Sigmoid colon (tissue), 7 donors: ENCODE data around the gene SETBP1. TPM values are rescaled to one million over a fixed set of nuclear protein-coding genes. Genes with fewer than 3 reads are reported as not detected.
A peak's percentile ranks its signal among the peaks of the same experiment; 100 is the strongest.

Experiments
- DNase-seq: peaks from one replicate; pipeline ENCODE4 v3.0.0-alpha.2; 2019
- H3K27ac ChIP-seq, 4 donors: fragments of 200-600 bp; sonication (generic); one replicate each; pipeline ENCODE4 v1.5.1; 2016 to 2019; ENCODE audit warnings: mild to moderate bottlenecking in 1 of 4
- H3K27me3 ChIP-seq, 3 donors: fragments of 200-600 bp; sonication (generic); one replicate each; pipeline ENCODE4 v1.5.1; 2019; ENCODE audit warnings: mild to moderate bottlenecking in 1 of 3
- H3K36me3 ChIP-seq, 4 donors: fragments of 200-600 bp; sonication (generic); one replicate each; pipeline ENCODE4 v1.5.1; 2016 to 2019
- H3K4me1 ChIP-seq, 4 donors: fragments of 200-600 bp; sonication (generic); one replicate each; pipeline ENCODE4 v1.5.1; 2017 to 2019
- H3K4me3 ChIP-seq, 4 donors: fragments of 200-600 bp; sonication (generic); one replicate each; pipeline ENCODE4 v1.5.1; 2017 to 2019; ENCODE audit warnings: mild to moderate bottlenecking in 2 of 4, moderate library complexity in 1 of 4
- H3K9me3 ChIP-seq, 4 donors: fragments of 200-600 bp in 3 of 4; sonication (generic) in 3 of 4; one replicate each; pipeline versions ENCODE4 v1.5.1 to v1.6.1; 2013 to 2019
- CTCF ChIP-seq, 4 experiments: fragments of 450-650 bp in 3 of 4; fragments of 200-600 bp in 1 of 4; IDR thresholded peaks; one replicate each; pipeline ENCODE4 v1.5.1; 2016 to 2019; ENCODE audit warnings: antibody characterized with exemption in 4 of 4, mild to moderate bottlenecking in 3 of 4, moderate library complexity in 2 of 4
- EP300 ChIP-seq, 4 donors: sonication (generic); formaldehyde crosslinking; IDR thresholded peaks; one replicate each; pipeline ENCODE4 v1.6.1; 2017; ENCODE audit warnings: antibody characterized with exemption in 4 of 4
- POLR2A ChIP-seq, 2 donors: fragments of 450-650 bp; IDR thresholded peaks; one replicate each; pipeline ENCODE4 v1.6.1; 2016; ENCODE audit warnings: antibody characterized with exemption in 2 of 2, mild to moderate bottlenecking in 2 of 2, moderate library complexity in 2 of 2
- POLR2AphosphoS5 ChIP-seq, 4 donors: sonication (generic); formaldehyde crosslinking; IDR thresholded peaks; one replicate each; pipeline ENCODE4 v1.6.1; 2017; ENCODE audit warnings: antibody characterized with exemption in 4 of 4
- WGBS, 2 donors: extraction: QIAGEN DNeasy Blood & Tissue Kit; methylation state at CpG; one replicate each; pipeline ENCODE4 v1.1.7; 2013; 5-methylcytosine and 5-hydroxymethylcytosine counted together
- intact Hi-C: fragments of 100-400 bp; cut with DNase I; formaldehyde crosslinking; loops from one replicate; pipeline ENCODE4 v1.15.1; 2023
- polyA plus RNA-seq, 3 donors: library from polyadenylated mRNA; stranded (reverse); fragments of 200-250 nt; gene quantifications; one replicate each; pipeline ENCODE4 v1.2.3, GENCODE V29; 2013
- total RNA-seq, 4 donors: library from RNA; depleted of rRNA; stranded (reverse); fragments of >200 nt; gene quantifications; one replicate each; pipeline ENCODE4 v1.1.0, GENCODE V29; 2016
- donor health status: healthy with polysubstance abuse.
- donor health status: Bipolar disorder and iron deficiency.
- donor health status: healthy.

Gene SETBP1
- total and polyA plus RNA-seq, 7 donors: 0.69 to 100 (median 67.9) TPM

DNA sequence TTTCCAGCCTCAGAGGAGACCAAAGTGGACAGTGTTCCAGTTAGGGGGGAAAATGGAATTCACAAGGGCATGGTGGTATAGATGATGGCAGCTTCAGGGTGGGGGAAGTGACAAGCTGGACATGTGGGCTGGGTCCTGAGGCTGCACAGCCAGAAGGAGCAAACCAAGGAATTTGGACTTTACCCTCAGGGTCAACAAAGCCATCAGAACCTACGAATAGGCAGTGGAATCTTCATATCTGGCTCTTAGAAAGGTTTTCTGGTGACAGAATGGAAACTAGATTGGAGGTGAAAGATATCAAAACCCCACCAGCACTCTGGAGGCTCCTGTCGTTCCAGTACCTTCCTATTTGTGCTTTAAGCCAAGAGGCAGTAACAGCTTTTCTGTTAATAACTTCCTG is 127.1 kb downstream of the SETBP1 start:
- H3K4me3 ChIP-seq: no peak overlapping the region
- DNase-seq: no peak
- no peaks in the 10 kb centered on the region for H3K9me3 ChIP-seq
- H3K4me1 ChIP-seq: peaks cover 3 to 73% (median 67%) of the 10 kb centered on the region in 4 donors
- H3K27ac ChIP-seq: peak overlapping the region in 3 of 4 donors; percentile 88 to 90 (median 89)
- intact Hi-C loops: loop anchor here (10.0 kb wide), 2 partner anchors 313 to 407 kb away; no protein-coding TSS in a partner anchor
- no peaks in the 10 kb centered on the region for H3K36me3 ChIP-seq
- no peak for TF ChIP-seq POLR2AphosphoS5 (IDR thresholded peaks at IDR 0.05)
- 12 to 44% methylated on average over 2 of the region's 2 CpGs for WGBS, 2 donors
- no peaks in the 10 kb centered on the region for H3K27me3 ChIP-seq

- Histone ChIP-seq H3K4me3 (no peak overlapping the region), H3K9me3 (no peaks in the 10 kb centered on the region), H3K27me3 (no peaks in the 10 kb centered on the region), H3K4me1 (peaks cover 0 to 46% (median 42%) of the 10 kb centered on the region in 4 donors), H3K36me3 (no peaks in the 10 kb centered on the region), H3K27ac (no peak overlapping the region)
- no peak for DNase-seq
- TF ChIP-seq CTCF (IDR thresholded peaks at IDR 0.05): no peak
- TF ChIP-seq POLR2A (IDR thresholded peaks at IDR 0.05): no peak
- no peak for TF ChIP-seq EP300 (IDR thresholded peaks at IDR 0.05)
- no peak for TF ChIP-seq POLR2AphosphoS5 (IDR thresholded peaks at IDR 0.05)
- intact Hi-C loops: no loop called here
These were observed 131.0 kb downstream of the SETBP1 start for GRCh38 chr18:44811572-44812125.

DNA sequence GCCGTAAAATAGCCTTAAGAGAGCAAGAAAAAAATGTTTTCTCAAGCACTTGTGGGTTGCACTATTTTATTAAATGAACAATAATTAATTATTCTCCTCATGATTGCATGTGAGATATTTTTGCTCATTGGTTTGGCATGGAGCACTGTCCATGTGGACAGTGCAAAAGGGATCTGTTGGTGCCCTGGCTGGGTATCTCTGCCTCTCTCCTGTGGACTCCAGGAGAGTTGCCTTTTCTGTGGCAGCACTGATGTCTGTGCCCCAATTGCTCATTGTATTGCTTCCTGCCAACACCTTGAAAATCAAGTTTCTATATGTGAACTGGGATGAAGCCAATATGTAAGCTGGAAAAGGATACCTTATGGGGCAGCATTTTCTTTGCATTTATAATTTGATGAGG is 131.7 kb downstream of the SETBP1 start:
- H3K27me3 ChIP-seq: no peaks in the 10 kb centered on the region
- no peaks in the 10 kb centered on the region for H3K9me3 ChIP-seq

GRCh38 chr18:44813586-44813985 is 132.9 kb downstream of the SETBP1 start:
- H3K27ac ChIP-seq: no peak overlapping the region
- intact Hi-C loops: no loop called here
- H3K27me3 ChIP-seq: no peaks in the 10 kb centered on the region
- no peak for DNase-seq
- H3K9me3 ChIP-seq: no peaks in the 10 kb centered on the region
- no peak overlapping the region for H3K4me3 ChIP-seq
- H3K4me1 ChIP-seq: peaks cover 0 to 46% (median 44%) of the 10 kb centered on the region in 4 donors
- WGBS, 2 donors: 92 to 95% methylated on average over 4 of the region's 4 CpGs
- no peaks in the 10 kb centered on the region for H3K36me3 ChIP-seq
- TF ChIP-seq CTCF (IDR thresholded peaks at IDR 0.05) (no peak), POLR2A (IDR thresholded peaks at IDR 0.05) (no peak), POLR2AphosphoS5 (IDR thresholded peaks at IDR 0.05) (no peak), EP300 (IDR thresholded peaks at IDR 0.05) (no peak)

More for the DNA sequence above, 131.7 kb downstream of the SETBP1 start:
- intact Hi-C loops: no loop called here
- Histone ChIP-seq H3K4me3 (no peak overlapping the region), H3K27ac (no peak overlapping the region), H3K36me3 (no peaks in the 10 kb centered on the region), H3K4me1 (peaks cover 0 to 46% (median 43%) of the 10 kb centered on the region in 4 donors)
- 91 to 97% methylated on average over 1 of the region's 1 CpG for WGBS, 2 donors
- DNase-seq: no peak
- TF ChIP-seq POLR2AphosphoS5 (IDR thresholded peaks at IDR 0.05): no peak
- TF ChIP-seq POLR2A (IDR thresholded peaks at IDR 0.05): no peak
- TF ChIP-seq EP300 (IDR thresholded peaks at IDR 0.05): no peak
- no peak for TF ChIP-seq CTCF (IDR thresholded peaks at IDR 0.05)

DNA sequence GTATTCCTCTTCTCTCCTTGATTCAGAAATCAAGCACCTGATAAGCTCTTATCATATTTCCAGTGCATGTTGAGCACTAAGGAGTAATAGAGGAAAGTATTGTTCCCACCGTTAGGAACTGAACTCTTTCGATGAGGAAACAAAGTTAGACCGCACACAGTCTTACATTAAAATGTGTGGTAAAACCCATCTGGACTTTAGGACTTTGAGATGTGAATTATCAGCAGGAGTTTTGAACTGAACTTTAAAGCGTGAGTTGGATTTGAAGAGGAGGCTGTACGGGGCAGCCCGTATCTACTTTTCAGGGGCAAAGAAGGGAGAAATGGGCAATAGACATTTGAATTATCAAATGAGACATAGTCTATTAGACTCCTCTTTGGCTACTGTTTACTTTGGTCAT is 134.4 kb downstream of the SETBP1 start:
- H3K4me1 ChIP-seq: peaks cover 0 to 61% (median 56%) of the 10 kb centered on the region in 4 donors
- no peak for DNase-seq

GRCh38 chr18:44816050-44816449 is 135.4 kb downstream of the SETBP1 start:
- no peak overlapping the region for H3K4me3 ChIP-seq
- TF ChIP-seq POLR2A (IDR thresholded peaks at IDR 0.05) (no peak), EP300 (IDR thresholded peaks at IDR 0.05) (no peak), POLR2AphosphoS5 (IDR thresholded peaks at IDR 0.05) (no peak), CTCF (IDR thresholded peaks at IDR 0.05) (no peak)
- H3K36me3 ChIP-seq: no peaks in the 10 kb centered on the region
- no peaks in the 10 kb centered on the region for H3K27me3 ChIP-seq
- no peak for DNase-seq
- no peak overlapping the region for H3K27ac ChIP-seq
- H3K4me1 ChIP-seq: peaks cover 0 to 67% (median 56%) of the 10 kb centered on the region in 4 donors
- no peaks in the 10 kb centered on the region for H3K9me3 ChIP-seq
- intact Hi-C loops: no loop called here
- 78 to 83% methylated on average over 3 of the region's 3 CpGs for WGBS, 2 donors

More for the DNA sequence above, 134.4 kb downstream of the SETBP1 start:
- Histone ChIP-seq H3K27me3 (no peaks in the 10 kb centered on the region), H3K9me3 (no peaks in the 10 kb centered on the region), H3K27ac (no peak overlapping the region), H3K36me3 (no peaks in the 10 kb centered on the region), H3K4me3 (no peak overlapping the region)
- 96 to 97% methylated on average over 6 of the region's 6 CpGs for whole genome bisulfite sequencing, 2 donors
- intact Hi-C loops: no loop called here
- no peak for TF ChIP-seq EP300 (IDR thresholded peaks at IDR 0.05)
